Ishikawa (cell line): Measurements from ENCODE around the gene AIM2.

ENCODE experiments used
- CREB1 ChIP-seq: IDR thresholded peaks from 2 replicates; pipeline ENCODE4 v1.6.1; 2012; ENCODE audit warnings: low read depth
- EGR1 ChIP-seq: IDR thresholded peaks from 2 replicates; pipeline ENCODE4 v1.6.1; 2012
- EP300 ChIP-seq: IDR thresholded peaks from 2 replicates; pipeline ENCODE4 v1.6.1; 2012; ENCODE audit warnings: borderline replicate concordance
- MAX ChIP-seq: IDR thresholded peaks from 2 replicates; pipeline ENCODE4 v1.6.1; 2012
- NFIC ChIP-seq: IDR thresholded peaks from 2 replicates; pipeline ENCODE4 v1.6.1; 2012
- RAD21 ChIP-seq: IDR thresholded peaks from 2 replicates; pipeline ENCODE4 v1.6.1; 2012; ENCODE audit warnings: low read depth
- TAF1 ChIP-seq: IDR thresholded peaks from 2 replicates; pipeline ENCODE4 v1.6.1; 2012; ENCODE audit warnings: low read depth, mild to moderate bottlenecking

- TF ChIP-seq RAD21 (no peak), TAF1 (no peak), NFIC (no peak), EGR1 (no peak), EP300 (no peak), MAX (no peak), CREB1 (no peak)
Observed at GRCh38 chr1:159122005-159122621, 45.5 kb upstream of the AIM2 start.
